HEK293T (cell line): ENCODE data around the gene TMEM273.

Experiments used
- CTCF ChIA-PET: fragments of 350-600 bp; formaldehyde crosslinking; extraction: SDS; loops from one replicate; lab custom pipeline; 2021; ENCODE audit warnings: antibody characterized with exemption, inconsistent platforms; lab: Yijun Ruan, JAX
- POLR2A ChIA-PET: fragments of 350-600 bp; formaldehyde crosslinking; extraction: SDS; loops from one replicate; lab custom pipeline; 2020; ENCODE audit warnings: antibody characterized with exemption, inconsistent platforms; lab: Yijun Ruan, JAX
- DNase-seq: peaks from one replicate; pipeline ENCODE4 v3.0.0; 2012; ENCODE audit warnings: mixed read lengths; ENCODE audit errors: extremely low spot score
- ARNT ChIP-seq: fragments of 450-650 bp; IDR thresholded peaks from 2 replicates; pipeline ENCODE4 v1.6.1; 2017; ENCODE audit warnings: mild to moderate bottlenecking
- BHLHE40 ChIP-seq: fragments of 450-650 bp; IDR thresholded peaks from 2 replicates; pipeline ENCODE4 v1.6.1; 2016; ENCODE audit warnings: mild to moderate bottlenecking, moderate library complexity, borderline replicate concordance
- CTBP1 ChIP-seq: fragments of 450-650 bp; IDR thresholded peaks from 2 replicates; pipeline ENCODE4 v1.6.1; 2016; ENCODE audit warnings: borderline replicate concordance
- ELF4 ChIP-seq: fragments of 450-650 bp; IDR thresholded peaks from 2 replicates; pipeline ENCODE4 v1.6.1; 2017; ENCODE audit warnings: antibody characterized with exemption
- FOXA1 ChIP-seq: fragments of 450-650 bp; IDR thresholded peaks from 2 replicates; pipeline ENCODE4 v1.6.1; 2016; ENCODE audit warnings: mild to moderate bottlenecking
- FOXK2 ChIP-seq: fragments of 450-650 bp; IDR thresholded peaks from 2 replicates; pipeline ENCODE4 v1.6.1; 2016; ENCODE audit warnings: mild to moderate bottlenecking
- FOXM1 ChIP-seq: fragments of 450-650 bp; IDR thresholded peaks from 2 replicates; pipeline ENCODE4 v1.6.1; 2017; ENCODE audit warnings: mild to moderate bottlenecking, borderline replicate concordance
- HDGF ChIP-seq: fragments of 450-650 bp; IDR thresholded peaks from 2 replicates; pipeline ENCODE4 v1.6.1; 2017; ENCODE audit warnings: antibody characterized with exemption, borderline replicate concordance
- L3MBTL2 ChIP-seq: fragments of 450-650 bp; conservative IDR thresholded peaks from 2 replicates; pipeline ENCODE4 v1.6.1; 2016; ENCODE audit warnings: mild to moderate bottlenecking
- LEF1 ChIP-seq: fragments of 450-650 bp; IDR thresholded peaks from 2 replicates; pipeline ENCODE4 v1.6.1; 2017; ENCODE audit warnings: mild to moderate bottlenecking, borderline replicate concordance
- NFRKB ChIP-seq: fragments of 450-650 bp; IDR thresholded peaks from 2 replicates; pipeline ENCODE4 v1.6.1; 2016; ENCODE audit warnings: mild to moderate bottlenecking, moderate library complexity
- PKNOX1 ChIP-seq: fragments of 450-650 bp; IDR thresholded peaks from 2 replicates; pipeline ENCODE4 v1.6.1; 2016
- SP1 ChIP-seq: fragments of 450-650 bp; IDR thresholded peaks from 2 replicates; pipeline ENCODE4 v1.6.1; 2017
- SUZ12 ChIP-seq: fragments of 450-650 bp; IDR thresholded peaks from 2 replicates; pipeline ENCODE4 v1.6.1; 2016; ENCODE audit warnings: mild to moderate bottlenecking
- TARDBP ChIP-seq: fragments of 450-650 bp; IDR thresholded peaks from 2 replicates; pipeline ENCODE4 v1.6.1; 2016
- ZNF384 ChIP-seq: fragments of 450-650 bp; IDR thresholded peaks from 2 replicates; pipeline ENCODE4 v1.6.1; 2016

Gene TMEM273

GRCh38 chr10:49115015-49115795 is 73.0 kb downstream of the TMEM273 start, which contains the start of gene VSTM4:
TSS of gene VSTM4 (minus strand) at chr10:49115522. CDS start at chr10:49115485, 37 bp downstream.
- ChIA-PET CTCF (no interaction called here), POLR2A (no interaction called here)
- TF ChIP-seq NFRKB (no peak), SP1 (no peak), PKNOX1 (no peak), FOXM1 (no peak), SUZ12 (no peak), CTBP1 (no peak), L3MBTL2 (no peak), FOXA1 (no peak), BHLHE40 (no peak), LEF1 (no peak), FOXK2 (no peak), ZNF384 (no peak), TARDBP (no peak), HDGF (no peak), ARNT (no peak), ELF4 (no peak)
- DNase-seq, result peak; percentile 64

GRCh38 chr10:49114718-49115014 is 73.5 kb downstream of the TMEM273 start:
- ChIA-PET CTCF (no interaction called here), POLR2A (no interaction called here)
- no peak for TF ChIP-seq FOXK2
- no peak for TF ChIP-seq SUZ12
- no peak for TF ChIP-seq BHLHE40
- no peak for TF ChIP-seq ELF4
- no peak for DNase-seq

GRCh38 chr10:49113741-49114141 is 74.5 kb downstream of the TMEM273 start:
- ChIA-PET CTCF (interaction anchor here (0.6 kb wide), 1 partner anchor 178 kb away, joined by 3 read pairs; no protein-coding TSS in a partner anchor), POLR2A (no interaction called here)
- DNase-seq, result no peak
- no peak for TF ChIP-seq FOXA1
- TF ChIP-seq FOXK2, result no peak
- TF ChIP-seq SP1, result no peak
- TF ChIP-seq FOXM1, result no peak
- TF ChIP-seq LEF1, result no peak
- TF ChIP-seq TARDBP, result no peak
- TF ChIP-seq ARNT, result no peak
- no peak for TF ChIP-seq HDGF
- no peak for TF ChIP-seq ELF4
- no peak for TF ChIP-seq BHLHE40
- TF ChIP-seq ZNF384, result no peak
- no peak for TF ChIP-seq SUZ12
- no peak for TF ChIP-seq CTBP1
- TF ChIP-seq PKNOX1, result no peak
- TF ChIP-seq NFRKB, result no peak
- no peak for TF ChIP-seq L3MBTL2

- POLR2A ChIA-PET, result no interaction called here
- CTCF ChIA-PET, result no interaction called here
- TF ChIP-seq ARNT (no peak), SP1 (no peak), FOXA1 (no peak), CTBP1 (no peak), TARDBP (no peak), PKNOX1 (no peak), BHLHE40 (no peak), NFRKB (no peak), SUZ12 (no peak), HDGF (no peak), L3MBTL2 (no peak), LEF1 (no peak), ZNF384 (no peak), ELF4 (no peak), FOXM1 (no peak), FOXK2 (no peak)
Observed at GRCh38 chr10:49112851-49113250, 75.3 kb downstream of the TMEM273 start.

GRCh38 chr10:49112098-49112497 is 76.1 kb downstream of the TMEM273 start:
- CTCF ChIA-PET, result no interaction called here
- POLR2A ChIA-PET, result no interaction called here
- TF ChIP-seq CTBP1 (no peak), LEF1 (no peak), PKNOX1 (no peak), TARDBP (no peak), SP1 (no peak), FOXK2 (no peak)
- no peak for DNase-seq

More at GRCh38 chr10:49112851-49113250, 75.3 kb downstream of the TMEM273 start:
- DNase-seq, result no peak

- TF ChIP-seq FOXK2, result no peak
- TF ChIP-seq ARNT, result no peak
- no peak for TF ChIP-seq BHLHE40
- TF ChIP-seq HDGF, result no peak
- no peak for TF ChIP-seq TARDBP
- no peak for TF ChIP-seq FOXM1
- TF ChIP-seq ZNF384, result no peak
- no peak for TF ChIP-seq FOXA1
- TF ChIP-seq NFRKB, result no peak
- no peak for TF ChIP-seq ELF4
- TF ChIP-seq LEF1, result no peak
- no peak for TF ChIP-seq L3MBTL2
- no peak for TF ChIP-seq SP1
- TF ChIP-seq SUZ12, result no peak
- TF ChIP-seq PKNOX1, result no peak
- TF ChIP-seq CTBP1, result no peak
- CTCF ChIA-PET, result no interaction called here
- POLR2A ChIA-PET, result no interaction called here
- DNase-seq, result no peak
Observed at GRCh38 chr10:49111320-49111698, 76.9 kb downstream of the TMEM273 start.
